ENCODE measurements around the gene TMC2. TPM values are rescaled to one million over a fixed set of nuclear protein-coding genes. Genes with fewer than 3 reads are reported as not detected.

The TMC2 gene
- total RNA-seq, 1 experiment from 2014 or later: not detected

DNA sequence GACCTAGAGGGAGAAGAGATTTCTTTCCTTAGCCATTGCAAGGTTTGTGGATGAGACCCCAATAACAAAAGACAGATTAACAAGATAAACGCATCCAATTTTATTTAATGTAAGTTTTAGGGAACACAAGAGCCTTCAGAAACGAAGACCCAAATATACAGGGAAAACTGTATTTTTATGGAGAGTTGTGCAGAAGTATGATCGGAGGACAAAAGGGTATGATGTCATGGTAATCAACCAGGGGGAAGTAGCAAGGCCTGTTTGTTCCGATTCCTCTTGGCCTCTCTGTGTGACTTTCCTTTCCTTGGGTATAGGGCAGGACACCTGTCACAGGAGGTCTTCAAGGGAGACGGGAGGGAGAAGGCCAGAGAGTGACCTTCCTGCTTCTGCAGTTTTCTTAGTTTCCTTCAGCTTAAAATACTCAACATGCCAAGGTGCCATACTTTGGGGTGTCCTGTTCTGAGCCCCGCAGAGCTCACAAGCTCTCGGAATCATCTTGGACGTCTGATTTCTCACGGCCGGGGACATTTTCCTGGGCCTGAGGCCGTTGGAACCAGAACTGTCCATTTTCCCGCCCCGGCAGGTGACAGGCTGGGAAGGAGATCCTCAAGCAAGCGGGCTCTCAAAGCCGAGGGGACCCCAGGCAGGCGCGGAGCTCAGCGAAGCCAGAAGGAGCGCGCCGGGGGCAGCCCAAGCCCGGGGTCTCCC, 21.7 kb downstream of the TMC2 start:
- DNase-seq (ENCODE audit: low read depth, low spot score): no peak
- in situ Hi-C loops (cut with HindIII; ENCODE audit: low pct_unique_long_range_greater_than_20kb, low sequenced_read_pairs): no loop called here

- DNase-seq (ENCODE audit: low read depth, low spot score): no peak
- in situ Hi-C loops (cut with HindIII; ENCODE audit: low pct_unique_long_range_greater_than_20kb, low sequenced_read_pairs): no loop called here
Observed at GRCh38 chr20:2558581-2559278, 22.4 kb downstream of the TMC2 start.

GRCh38 chr20:2559279-2559626, 22.9 kb downstream of the TMC2 start:
- in situ Hi-C loops (cut with HindIII; ENCODE audit: low pct_unique_long_range_greater_than_20kb, low sequenced_read_pairs): no loop called here
- no peak for DNase-seq (ENCODE audit: low read depth, low spot score)

DNA sequence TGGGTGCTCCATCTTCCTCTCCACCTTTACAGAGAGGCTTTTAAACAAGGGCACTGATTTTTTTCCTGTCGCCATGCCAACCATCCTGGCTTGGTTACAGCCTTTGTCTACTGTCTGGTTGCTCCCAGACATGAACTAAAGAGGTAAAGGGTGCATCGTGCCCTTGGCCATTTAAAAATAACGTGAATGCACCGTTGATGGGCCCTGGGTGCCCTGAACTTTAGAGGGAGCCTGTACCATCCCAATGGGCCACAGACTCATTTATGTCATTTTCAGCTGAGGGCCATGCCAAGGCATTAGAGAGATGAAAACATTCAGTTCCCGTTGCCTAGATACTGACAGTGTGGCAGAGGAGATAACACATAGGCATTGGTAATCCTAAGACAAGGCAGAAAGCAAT, 23.3 kb downstream of the TMC2 start:
- peak; percentile 53 for DNase-seq (ENCODE audit: low read depth, low spot score)
- in situ Hi-C loops (cut with HindIII; ENCODE audit: low pct_unique_long_range_greater_than_20kb, low sequenced_read_pairs): no loop called here

- DNase-seq (ENCODE audit: low read depth, low spot score): no peak
- in situ Hi-C loops (cut with HindIII; ENCODE audit: low pct_unique_long_range_greater_than_20kb, low sequenced_read_pairs): no loop called here
Observed at GRCh38 chr20:2563116-2563515, 26.7 kb downstream of the TMC2 start.

GRCh38 chr20:2564406-2564805, 28.0 kb downstream of the TMC2 start:
- peak; percentile 11 for DNase-seq (ENCODE audit: low read depth, low spot score)

GRCh38 chr20:2575682-2576081, 39.3 kb downstream of the TMC2 start:
- in situ Hi-C loops (cut with HindIII; ENCODE audit: low pct_unique_long_range_greater_than_20kb, low sequenced_read_pairs): no loop called here
- DNase-seq (ENCODE audit: low read depth, low spot score): no peak

More at GRCh38 chr20:2564406-2564805, 28.0 kb downstream of the TMC2 start:
- in situ Hi-C loops (cut with HindIII; ENCODE audit: low pct_unique_long_range_greater_than_20kb, low sequenced_read_pairs): no loop called here

DNA sequence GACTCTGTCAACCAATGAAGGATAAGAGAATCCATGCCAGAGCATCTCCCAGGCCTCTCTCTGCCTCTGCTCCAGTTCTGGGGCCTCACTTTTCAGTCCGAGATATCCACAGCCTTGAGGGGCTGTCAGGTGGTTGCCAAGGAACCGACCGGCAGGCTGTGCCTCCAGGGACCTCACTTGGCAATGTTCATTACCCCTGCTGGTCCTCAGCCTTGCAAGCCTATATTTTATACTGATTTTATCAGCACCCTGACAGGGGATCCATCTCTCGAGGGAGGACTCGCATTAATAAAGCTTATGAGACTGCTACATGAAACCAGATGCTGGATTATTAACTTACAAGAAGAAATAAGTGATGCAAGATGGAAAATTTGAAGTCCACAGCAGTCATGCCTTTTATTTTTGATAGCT, 39.9 kb downstream of the TMC2 start:
- in situ Hi-C loops (cut with HindIII; ENCODE audit: low pct_unique_long_range_greater_than_20kb, low sequenced_read_pairs): no loop called here
- no peak for DNase-seq (ENCODE audit: low read depth, low spot score)

DNA sequence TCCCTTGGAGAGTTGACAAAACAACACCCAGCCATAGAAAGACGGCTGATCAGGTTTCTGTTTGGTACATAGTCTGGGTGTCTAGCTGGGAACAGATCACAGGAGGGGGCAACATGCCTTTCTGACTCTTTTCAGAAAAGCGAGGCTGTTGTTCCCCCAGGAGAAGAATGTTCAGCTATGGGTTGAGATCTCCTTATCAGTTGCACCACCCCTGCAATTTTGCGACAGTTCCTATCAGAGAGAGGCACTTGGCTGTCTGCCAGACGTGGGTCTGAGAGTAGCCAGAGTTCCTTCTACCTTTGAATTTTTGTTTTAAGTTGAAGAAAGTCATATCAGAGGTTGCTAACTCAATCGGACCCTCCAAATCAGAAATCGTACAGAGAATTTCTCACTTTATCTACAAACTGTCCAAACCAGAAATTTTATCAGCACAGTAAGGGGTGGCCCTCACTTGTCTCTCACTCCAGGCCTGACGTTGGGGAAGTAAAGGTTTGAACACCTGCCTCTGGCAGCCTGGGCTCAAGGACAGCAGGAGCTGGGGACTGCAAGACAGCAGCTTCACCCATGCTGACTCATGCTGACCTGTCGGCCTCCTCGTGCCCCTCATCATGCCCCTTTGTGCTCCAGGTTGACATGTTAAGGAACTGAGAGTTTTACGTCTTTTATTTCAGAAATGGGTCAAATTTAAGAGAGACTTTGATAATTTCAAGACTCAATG, 42.3 kb downstream of the TMC2 start:
- in situ Hi-C loops (cut with HindIII; ENCODE audit: low pct_unique_long_range_greater_than_20kb, low sequenced_read_pairs): no loop called here

GRCh38 chr20:2585811-2586210, 49.4 kb downstream of the TMC2 start:
- in situ Hi-C loops (cut with HindIII; ENCODE audit: low pct_unique_long_range_greater_than_20kb, low sequenced_read_pairs): no loop called here
- peak; percentile 11 for DNase-seq (ENCODE audit: low read depth, low spot score)

More for the DNA sequence above, 42.3 kb downstream of the TMC2 start:
- no peak for DNase-seq (ENCODE audit: low read depth, low spot score)

DNA sequence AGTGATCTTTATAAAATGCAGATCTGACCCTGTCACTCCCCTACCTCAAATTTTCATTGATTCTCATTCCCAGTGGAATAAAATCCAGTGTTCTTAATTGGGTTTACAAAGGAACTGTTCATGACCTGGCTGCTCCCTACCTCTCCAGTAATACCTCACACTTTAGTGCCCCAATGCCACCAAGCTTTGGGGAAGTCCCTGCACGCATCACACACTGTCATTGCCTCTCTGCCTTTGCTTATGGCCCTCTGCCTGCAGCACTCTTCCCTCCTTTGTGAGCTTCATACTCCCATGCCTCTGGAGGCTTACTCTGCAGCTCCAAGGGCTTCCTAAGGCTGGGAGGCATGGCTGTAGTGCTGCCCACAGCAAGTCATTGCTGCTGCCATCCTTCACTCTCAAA, 57.4 kb downstream of the TMC2 start:
- in situ Hi-C loops (cut with HindIII; ENCODE audit: low pct_unique_long_range_greater_than_20kb, low sequenced_read_pairs): no loop called here
- DNase-seq (ENCODE audit: low read depth, low spot score): no peak

- in situ Hi-C loops (cut with HindIII; ENCODE audit: low pct_unique_long_range_greater_than_20kb, low sequenced_read_pairs): no loop called here
- DNase-seq (ENCODE audit: low read depth, low spot score): no peak
Observed at GRCh38 chr20:2595076-2595475, 58.7 kb downstream of the TMC2 start.

GRCh38 chr20:2596673-2597279, 60.4 kb downstream of the TMC2 start:
- in situ Hi-C loops (cut with HindIII; ENCODE audit: low pct_unique_long_range_greater_than_20kb, low sequenced_read_pairs): no loop called here
- no peak for DNase-seq (ENCODE audit: low read depth, low spot score)

DNA sequence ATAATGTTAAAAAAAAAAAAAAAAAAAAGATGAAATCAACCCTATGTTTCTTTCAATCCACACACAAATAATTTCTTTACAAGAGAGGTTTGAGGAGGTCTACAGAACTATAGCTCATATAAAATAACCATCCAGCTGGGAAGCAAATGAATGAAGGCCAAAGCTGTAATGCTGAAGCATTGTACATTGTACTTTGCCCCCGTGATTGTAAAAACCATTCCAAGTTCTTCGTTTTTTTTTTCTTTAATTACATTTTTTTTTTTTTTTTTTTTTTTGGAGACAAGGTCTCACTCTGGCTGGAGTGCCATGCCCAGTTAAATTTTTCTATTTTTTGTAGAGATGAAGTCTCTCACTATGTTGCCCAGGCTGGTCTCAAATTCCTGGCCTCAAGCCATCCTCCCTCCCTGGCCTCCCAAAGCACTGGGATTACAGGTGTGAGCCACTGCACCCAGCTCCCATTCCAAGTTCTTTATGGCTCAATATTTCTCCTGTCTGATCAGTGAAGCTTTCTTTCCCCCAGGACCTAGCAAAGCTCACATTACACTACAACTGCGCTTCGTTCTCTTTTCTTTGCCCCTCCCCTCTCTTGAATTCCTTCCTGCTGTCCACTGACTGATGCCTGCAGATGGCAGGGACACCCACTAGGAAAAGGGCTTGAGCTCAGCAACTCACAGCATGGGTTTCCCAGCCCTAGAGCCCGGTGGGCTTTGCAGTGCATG, 63.1 kb downstream of the TMC2 start:
- in situ Hi-C loops (cut with HindIII; ENCODE audit: low pct_unique_long_range_greater_than_20kb, low sequenced_read_pairs): no loop called here
- peak; percentile 22 for DNase-seq (ENCODE audit: low read depth, low spot score)

GRCh38 chr20:2602046-2602735, 65.8 kb downstream of the TMC2 start:
- no peak for DNase-seq (ENCODE audit: low read depth, low spot score)
- in situ Hi-C loops (cut with HindIII; ENCODE audit: low pct_unique_long_range_greater_than_20kb, low sequenced_read_pairs): no loop called here

DNA sequence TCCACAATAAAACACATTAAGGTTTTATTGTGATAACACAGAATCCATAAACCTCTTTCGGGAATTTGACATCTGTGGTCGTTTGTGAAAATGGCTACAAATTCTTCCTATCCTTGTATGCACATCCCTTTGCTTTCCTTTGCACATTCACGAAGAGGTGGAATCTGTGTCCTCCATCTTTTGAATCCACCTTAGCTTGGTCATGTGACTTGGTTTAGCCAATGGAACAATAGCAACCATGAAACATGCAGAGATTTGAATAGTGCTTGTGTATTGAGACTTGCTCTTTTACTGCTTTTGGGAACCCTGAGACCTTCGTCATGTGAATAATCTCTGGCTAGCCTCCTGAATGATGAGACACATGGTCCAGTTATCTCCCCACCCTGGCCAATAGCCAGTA, 66.4 kb downstream of the TMC2 start:
- in situ Hi-C loops (cut with HindIII; ENCODE audit: low pct_unique_long_range_greater_than_20kb, low sequenced_read_pairs): no loop called here
- DNase-seq (ENCODE audit: low read depth, low spot score): peak; percentile 43

DNA sequence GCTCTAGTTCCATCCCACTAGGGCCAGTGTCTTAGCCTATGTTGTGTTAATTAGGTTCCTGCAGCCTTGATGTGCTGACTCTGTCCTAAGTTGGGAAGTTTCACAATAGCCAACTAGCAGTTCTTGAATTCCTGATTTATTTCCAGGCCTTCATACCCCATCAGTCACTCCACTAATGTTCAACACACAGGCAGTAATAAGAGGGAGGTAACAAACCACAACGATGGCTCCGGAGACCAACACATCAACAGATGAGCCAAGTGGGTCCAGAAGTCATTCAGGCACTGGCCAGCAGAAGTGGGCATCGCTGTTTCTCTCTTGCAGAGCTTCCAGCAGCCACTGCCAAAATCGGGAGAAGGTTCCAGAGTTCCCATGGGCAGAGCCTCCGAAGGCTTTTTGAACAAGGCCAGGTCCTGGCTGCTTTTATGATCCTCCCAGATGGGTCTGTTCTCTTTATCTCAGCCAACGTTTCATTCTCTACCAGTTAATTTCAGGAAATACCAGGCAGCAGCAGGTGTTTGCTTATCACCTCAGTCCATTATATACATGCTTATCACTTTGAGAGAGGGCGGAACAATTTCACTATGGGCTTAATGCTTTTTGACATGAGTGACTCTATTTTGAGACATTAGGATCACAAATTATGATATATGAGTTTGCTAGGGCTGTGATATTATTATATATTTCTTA, 67.6 kb downstream of the TMC2 start:
- in situ Hi-C loops (cut with HindIII; ENCODE audit: low pct_unique_long_range_greater_than_20kb, low sequenced_read_pairs): no loop called here
- DNase-seq (ENCODE audit: low read depth, low spot score): no peak
